Fibroblast of lung (primary cell): ENCODE measurements around the gene C3orf20. TPM values are rescaled to one million over a fixed set of nuclear protein-coding genes. Genes with fewer than 3 reads are reported as not detected.

Experiments
- DNase-seq, 2 donors: peaks; one replicate each; pipeline versions ENCODE4 v3.0.0 to v3.0.0-alpha.2; 2010; ENCODE audit warnings: low read depth in 2 of 2
- H2AFZ ChIP-seq: 2 replicates; pipeline ENCODE4 v1.5.1; 2012; ENCODE audit warnings: low read length, control low read depth, inconsistent platforms
- H3K27ac ChIP-seq: 2 replicates; pipeline ENCODE4 v1.5.1; 2011; ENCODE audit warnings: low read length, control low read depth; ENCODE audit not compliant: insufficient read depth
- H3K27me3 ChIP-seq: 2 replicates; pipeline ENCODE4 v1.5.1; 2011; ENCODE audit warnings: mild to moderate bottlenecking, low read length; ENCODE audit not compliant: control insufficient read depth, insufficient read depth
- H3K36me3 ChIP-seq: 2 replicates; pipeline ENCODE4 v1.5.1; 2011; ENCODE audit warnings: low read length; ENCODE audit not compliant: control insufficient read depth, insufficient read depth
- H3K4me1 ChIP-seq: 2 replicates; pipeline ENCODE4 v1.5.1; 2011; ENCODE audit warnings: low read length; ENCODE audit not compliant: control insufficient read depth, insufficient read depth; ENCODE audit errors: extremely low read depth
- H3K4me2 ChIP-seq: 2 replicates; pipeline ENCODE4 v1.5.1; 2011; ENCODE audit warnings: low read length, control low read depth; ENCODE audit not compliant: insufficient read depth; ENCODE audit errors: extremely low read depth
- H3K4me3 ChIP-seq, 4 experiments: fragments of 200-600 bp in 1 of 4; sonication (generic) in 1 of 4; replicated peaks in 1 of 4; 2 replicates each; pipeline ENCODE4 v1.5.1; 2011 to 2016; ENCODE audit warnings: low read length in 4 of 4, low read depth in 3 of 4, mild to moderate bottlenecking in 3 of 4, control low read depth in 2 of 4, inconsistent platforms in 1 of 4, mixed read lengths in 1 of 4; ENCODE audit not compliant: insufficient read depth in 1 of 4; ENCODE audit errors: control extremely low read depth in 1 of 4
- H3K79me2 ChIP-seq: 2 replicates; pipeline ENCODE4 v1.5.1; 2012; ENCODE audit warnings: mild to moderate bottlenecking, low read length, inconsistent platforms; ENCODE audit not compliant: control insufficient read depth, insufficient read depth
- H3K9ac ChIP-seq: 2 replicates; pipeline ENCODE4 v1.5.1; 2011; ENCODE audit warnings: mild to moderate bottlenecking, low read length, control low read depth; ENCODE audit not compliant: insufficient read depth
- H3K9me3 ChIP-seq: 2 replicates; pipeline ENCODE4 v1.5.1; 2012; ENCODE audit warnings: low read depth, low read length; ENCODE audit not compliant: control insufficient read depth, insufficient read depth
- H4K20me1 ChIP-seq: 2 replicates; pipeline ENCODE4 v1.5.1; 2011; ENCODE audit warnings: low read length; ENCODE audit not compliant: control insufficient read depth, insufficient read depth; ENCODE audit errors: extremely low read depth
- CTCF ChIP-seq, 2 donors: IDR thresholded peaks in 1 of 2; conservative IDR thresholded peaks in 1 of 2; 1 replicate in 1 of 2; 2 replicates in 1 of 2; pipeline ENCODE4 v1.5.1; 2011 to 2012; ENCODE audit warnings: low read length in 2 of 2, control low read depth in 1 of 2, inconsistent platforms in 1 of 2, low read depth in 1 of 2, mild to moderate bottlenecking in 1 of 2
- EZH2 ChIP-seq: IDR thresholded peaks from 2 replicates; pipeline ENCODE4 v1.5.1; 2012; ENCODE audit warnings: low read length, control low read depth, mild to moderate bottlenecking; ENCODE audit errors: missing control alignments
- polyA plus RNA-seq, 2 donors: library from polyadenylated mRNA; depleted of rRNA in 1 of 2; stranded (reverse) in 1 of 2; unstranded in 1 of 2; fragments of >200 nt; gene quantifications; 2 replicates each; pipeline ENCODE4 v1.2.1, GENCODE V29; 2011 to 2012; ENCODE audit warnings: missing spikeins in 1 of 2
- total RNA-seq: library from RNA; depleted of rRNA; stranded (reverse); fragments of >200 nt; gene quantifications from 2 replicates; pipeline ENCODE4 v1.2.1, GENCODE V29; 2014

Gene C3orf20
- total and polyA plus RNA-seq, 2 donors (not counting 1 experiment from before 2014, with no cell fraction given) = not detected

GRCh38 chr3:14804835-14805780, 130.2 kb downstream of the C3orf20 start:
- H4K20me1 ChIP-seq = no peaks in the 10 kb centered on the region
- H3K36me3 ChIP-seq = no peaks in the 10 kb centered on the region
- no peak overlapping the region for H2AFZ ChIP-seq
- no peaks in the 10 kb centered on the region for H3K79me2 ChIP-seq
- no peak overlapping the region for H3K9ac ChIP-seq
- H3K27ac ChIP-seq = no peak overlapping the region
- DNase-seq = peak in 1 of 2 donors; percentile 7
- no peaks in the 10 kb centered on the region for H3K4me1 ChIP-seq
- H3K4me2 ChIP-seq = no peak overlapping the region
- H3K4me3 ChIP-seq = no peak overlapping the region
- H3K9me3 ChIP-seq = no peaks in the 10 kb centered on the region
- TF ChIP-seq CTCF (conservative IDR thresholded peaks at IDR 0.05 in 1 of 2, IDR thresholded peaks at IDR 0.05 in 1 of 2; ENCODE audit: low read depth in 1 of 2, low read length in 2 of 2) (no peak), EZH2 (no peak)
- H3K27me3 ChIP-seq = peaks cover 12% of the 10 kb centered on the region

GRCh38 chr3:14805961-14806537, 131.1 kb downstream of the C3orf20 start:
- Histone ChIP-seq H3K79me2 (no peaks in the 10 kb centered on the region), H3K9ac (no peak overlapping the region), H3K36me3 (no peaks in the 10 kb centered on the region), H3K27me3 (peaks cover 18% of the 10 kb centered on the region), H2AFZ (no peak overlapping the region), H3K9me3 (no peaks in the 10 kb centered on the region), H3K4me1 (no peaks in the 10 kb centered on the region), H3K4me3 (no peak overlapping the region), H3K4me2 (no peak overlapping the region), H3K27ac (no peak overlapping the region), H4K20me1 (no peaks in the 10 kb centered on the region)
- DNase-seq = no peak
- TF ChIP-seq CTCF (conservative IDR thresholded peaks at IDR 0.05 in 1 of 2, IDR thresholded peaks at IDR 0.05 in 1 of 2; ENCODE audit: low read depth in 1 of 2, low read length in 2 of 2) = no peak
- TF ChIP-seq EZH2 = no peak

GRCh38 chr3:14806641-14807263, 131.8 kb downstream of the C3orf20 start:
- DNase-seq = peak; percentile 9 to 36
- H3K9ac ChIP-seq = no peak overlapping the region
- no peak overlapping the region for H3K4me3 ChIP-seq
- peaks cover 24% of the 10 kb centered on the region for H3K27me3 ChIP-seq
- no peak overlapping the region for H3K27ac ChIP-seq
- H2AFZ ChIP-seq = no peak overlapping the region
- H3K36me3 ChIP-seq = no peaks in the 10 kb centered on the region
- no peaks in the 10 kb centered on the region for H3K9me3 ChIP-seq
- H3K4me1 ChIP-seq = no peaks in the 10 kb centered on the region
- no peaks in the 10 kb centered on the region for H4K20me1 ChIP-seq
- TF ChIP-seq EZH2 = no peak
- no peak for TF ChIP-seq CTCF (conservative IDR thresholded peaks at IDR 0.05 in 1 of 2, IDR thresholded peaks at IDR 0.05 in 1 of 2; ENCODE audit: low read depth in 1 of 2, low read length in 2 of 2)
- no peak overlapping the region for H3K4me2 ChIP-seq
- H3K79me2 ChIP-seq = no peaks in the 10 kb centered on the region
